ENCODE measurements around the gene GRK4.

Gene GRK4

DNA sequence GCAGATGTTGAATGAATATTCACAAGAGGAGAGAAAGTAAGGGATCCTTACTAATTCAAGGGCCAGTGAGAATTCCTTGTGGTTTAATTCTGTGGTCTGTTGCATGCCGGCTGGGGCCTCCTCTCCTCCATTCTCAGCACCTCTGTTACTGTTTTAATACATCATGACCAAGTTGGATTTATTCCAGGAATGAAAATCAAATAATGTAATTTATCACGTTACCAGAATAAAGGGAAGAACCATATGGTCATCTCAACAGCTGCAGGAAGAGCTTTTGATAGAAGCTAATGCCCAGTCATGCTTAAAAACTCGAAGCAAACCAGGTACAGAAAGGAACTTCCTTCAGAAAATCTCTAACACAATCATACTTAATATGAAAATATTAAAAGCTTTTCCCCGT lies 54.1 kb downstream of the GRK4 start:
- DNase-seq, result no peak

DNA sequence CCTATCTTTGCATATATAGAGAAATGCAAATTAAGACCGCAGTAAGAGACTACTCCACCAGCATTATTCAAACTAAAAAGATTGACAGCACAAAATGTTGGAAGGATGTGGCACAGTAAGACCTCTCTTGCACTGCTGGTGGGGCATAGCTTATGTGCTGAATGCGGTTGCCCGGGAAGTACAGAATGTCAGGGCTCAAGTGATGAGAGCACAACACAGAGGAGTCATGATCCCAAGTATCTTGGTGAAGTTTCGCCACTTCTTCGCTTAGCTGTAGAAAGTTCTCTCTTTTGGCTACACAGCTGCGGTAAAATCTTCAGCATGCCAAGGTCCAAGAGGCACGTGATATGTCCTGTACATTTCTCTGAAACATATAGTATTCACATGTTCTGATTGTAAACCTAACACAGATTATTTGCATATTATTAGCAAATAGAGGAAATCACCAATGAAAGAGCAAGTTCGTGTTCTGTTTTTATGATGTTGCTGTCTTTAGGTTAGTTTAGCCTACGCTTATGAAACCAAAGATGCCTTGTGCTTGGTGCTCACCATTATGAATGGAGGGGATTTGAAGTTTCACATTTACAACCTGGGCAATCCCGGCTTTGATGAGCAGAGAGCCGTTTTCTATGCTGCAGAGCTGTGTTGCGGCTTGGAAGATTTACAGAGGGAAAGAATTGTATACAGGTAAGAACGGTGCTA lies 55.9 kb downstream of the GRK4 start:
- DNase-seq, result no peak

DNA sequence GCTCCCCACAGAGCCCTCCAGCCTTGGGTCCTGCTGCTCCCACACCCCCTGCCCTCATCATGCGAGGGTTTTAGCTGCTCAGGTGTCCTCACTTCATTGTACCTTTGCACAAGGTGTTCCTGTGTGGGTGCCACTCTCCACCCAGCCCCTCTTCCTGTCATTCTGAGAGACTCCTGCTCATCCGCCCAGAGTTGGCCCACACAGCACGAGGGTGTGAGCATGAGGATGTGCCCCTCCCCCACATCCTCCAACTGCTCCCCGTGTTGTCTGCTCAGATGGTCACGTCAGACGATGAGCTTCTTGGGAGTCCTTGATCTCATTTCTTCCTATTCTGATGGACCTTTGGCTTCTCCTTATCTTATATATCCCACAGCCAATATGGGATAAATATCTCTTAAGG lies 57.8 kb downstream of the GRK4 start:
- no peak for DNase-seq

DNA sequence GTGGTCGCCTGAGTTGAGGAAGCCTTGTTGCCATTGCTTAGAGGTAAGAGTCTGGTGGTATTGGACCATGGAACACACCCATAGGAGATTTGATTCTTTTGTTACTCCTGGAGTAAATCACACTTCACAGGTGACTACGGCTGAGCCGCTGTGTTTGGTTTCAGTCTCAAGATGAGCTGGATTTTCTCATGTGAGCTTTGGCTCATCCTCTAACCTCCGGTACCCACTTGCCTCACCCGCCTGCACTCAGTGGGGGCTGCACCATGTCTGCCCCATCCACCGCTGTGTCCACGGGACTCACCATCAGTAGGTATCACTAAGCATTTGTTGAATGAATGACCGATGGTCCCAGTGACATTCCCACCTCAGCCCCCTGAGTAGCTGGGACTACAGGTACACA lies 58.3 kb downstream of the GRK4 start:
- no peak for DNase-seq

DNA sequence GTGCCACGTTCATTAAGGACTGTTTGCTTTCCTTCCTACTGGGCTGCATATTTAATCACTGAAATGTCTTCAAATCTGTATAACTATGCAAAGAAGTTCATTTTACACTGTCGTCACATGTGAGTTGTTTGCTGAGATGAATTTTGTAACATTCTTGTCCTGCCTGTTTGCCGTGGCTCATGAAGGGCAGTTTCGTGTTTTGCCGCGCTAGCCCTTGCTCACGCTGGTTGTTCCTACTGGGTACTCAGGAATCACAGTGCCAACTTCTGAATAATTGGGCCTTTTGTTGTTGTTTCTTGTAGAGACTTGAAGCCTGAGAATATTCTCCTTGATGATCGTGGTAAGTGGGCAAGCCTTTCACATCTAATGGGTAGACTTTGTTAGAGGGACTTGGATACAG lies 58.7 kb downstream of the GRK4 start:
- no peak for DNase-seq

DNA sequence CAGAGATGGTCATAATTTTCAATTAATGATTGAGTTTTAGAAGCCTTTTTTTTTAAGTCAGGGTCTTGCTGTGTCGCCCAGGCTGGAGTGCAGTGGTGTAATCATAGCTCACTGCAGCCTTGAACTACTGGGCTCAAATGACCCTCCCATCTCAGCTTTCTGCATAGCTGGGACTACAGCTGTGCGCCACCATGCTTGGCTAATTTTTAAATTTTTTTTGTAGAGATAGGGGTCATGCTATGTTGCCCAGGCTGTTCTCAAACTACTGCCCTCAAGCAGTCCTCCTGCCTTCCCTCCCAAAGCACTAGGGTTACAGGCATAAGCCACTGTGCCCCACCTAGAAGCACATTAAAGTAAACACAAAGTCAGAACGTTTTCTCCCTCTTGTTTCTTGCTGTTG lies 59.3 kb downstream of the GRK4 start:
- no peak for DNase-seq

DNA sequence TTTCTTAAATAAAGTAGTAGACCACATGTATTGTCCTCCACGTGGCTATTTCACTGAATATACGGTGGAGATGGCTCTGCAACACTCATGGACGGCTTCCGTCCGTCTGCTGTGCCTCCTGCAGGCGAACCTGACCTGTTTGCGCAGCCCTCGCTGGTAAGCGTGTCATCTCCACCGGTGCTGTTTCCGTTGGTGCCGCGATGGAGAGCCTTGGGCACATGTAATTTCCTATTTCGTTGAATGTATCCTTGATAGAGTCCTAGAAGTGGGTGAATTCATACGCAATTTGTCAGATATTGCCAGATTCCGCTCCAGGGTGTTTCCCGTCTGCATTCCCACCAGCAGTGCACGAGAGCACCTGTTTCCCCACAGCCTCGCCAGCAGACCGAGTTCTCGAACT lies 62.5 kb downstream of the GRK4 start:
- DNase-seq, result no peak

DNA sequence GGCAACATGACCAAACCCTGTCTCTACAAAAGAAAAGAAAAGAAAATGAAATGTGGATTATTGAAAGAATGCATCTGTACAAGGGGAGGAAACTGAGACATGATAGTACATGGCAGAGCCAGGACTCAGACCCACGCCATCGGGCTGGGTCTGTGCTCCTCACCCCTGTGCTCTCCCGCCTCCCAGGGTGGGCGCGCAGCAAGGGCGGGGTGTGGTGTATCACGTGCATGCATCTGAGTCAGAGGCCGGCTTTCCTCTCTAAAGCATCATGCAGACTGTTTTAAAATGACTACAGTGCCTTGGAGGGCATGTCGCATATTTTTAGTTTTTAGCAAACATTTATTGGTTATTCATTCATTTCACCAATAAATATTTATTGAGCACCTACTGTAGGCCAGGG lies 63.2 kb downstream of the GRK4 start:
- no peak for DNase-seq

DNA sequence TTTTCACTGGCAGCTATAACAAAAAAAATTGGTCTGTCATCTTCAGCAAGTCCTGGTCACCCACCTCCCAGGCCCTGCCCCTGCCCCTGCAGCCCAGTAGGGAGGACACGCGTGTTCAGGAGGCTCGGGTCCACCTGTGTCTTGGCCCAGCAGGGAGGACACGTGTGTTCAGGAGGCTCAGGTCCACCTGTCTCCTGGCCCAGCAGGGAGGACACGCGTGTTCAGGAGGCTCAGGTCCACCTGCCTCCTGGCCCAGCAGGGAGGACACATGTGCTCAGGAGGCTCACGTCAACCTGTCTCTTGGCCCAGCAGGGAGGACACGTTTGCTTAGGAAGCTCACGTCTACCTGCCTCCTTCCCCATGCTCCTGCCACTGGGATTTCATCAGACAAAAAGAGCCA lies 66.1 kb downstream of the GRK4 start:
- no peak for DNase-seq

DNA sequence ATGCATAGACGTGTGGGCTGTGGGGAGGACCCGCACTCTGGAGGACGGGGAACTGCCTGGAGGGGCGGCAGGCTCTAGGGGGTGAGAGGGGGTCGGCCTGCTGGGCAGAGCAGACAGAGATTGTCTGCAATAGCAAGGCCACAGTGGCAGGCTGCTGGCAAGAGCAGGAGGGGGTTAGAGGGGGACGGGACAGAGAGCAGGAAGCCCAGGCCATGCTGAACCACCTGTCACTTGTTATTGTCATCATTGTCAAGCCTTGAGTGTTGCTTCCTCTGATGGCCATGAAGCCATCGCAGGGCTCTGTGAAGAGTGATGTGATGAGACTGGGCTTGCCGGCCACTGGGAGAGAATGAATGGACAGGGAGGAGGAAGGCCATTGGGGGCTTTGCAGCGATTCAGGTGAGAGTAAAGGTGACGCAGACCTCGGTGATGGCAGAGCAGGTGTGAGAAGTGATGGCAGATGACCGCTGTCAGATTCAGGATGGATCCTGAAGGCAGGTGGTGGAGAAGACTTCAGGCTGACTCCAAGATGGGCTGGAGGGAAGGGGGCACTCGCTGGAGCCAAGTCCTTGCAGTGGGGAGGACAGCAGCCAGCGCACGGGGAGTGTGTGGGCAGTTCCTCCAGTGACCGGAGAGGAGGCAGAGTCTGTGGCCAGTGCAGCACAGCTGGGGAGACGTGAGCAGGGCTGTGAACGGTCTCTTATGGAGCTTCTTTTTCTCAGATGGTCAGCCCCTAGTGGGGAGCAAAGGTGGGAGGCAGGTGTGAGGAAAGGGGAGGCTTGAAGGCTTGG lies 67.4 kb downstream of the GRK4 start:
- no peak for DNase-seq

DNA sequence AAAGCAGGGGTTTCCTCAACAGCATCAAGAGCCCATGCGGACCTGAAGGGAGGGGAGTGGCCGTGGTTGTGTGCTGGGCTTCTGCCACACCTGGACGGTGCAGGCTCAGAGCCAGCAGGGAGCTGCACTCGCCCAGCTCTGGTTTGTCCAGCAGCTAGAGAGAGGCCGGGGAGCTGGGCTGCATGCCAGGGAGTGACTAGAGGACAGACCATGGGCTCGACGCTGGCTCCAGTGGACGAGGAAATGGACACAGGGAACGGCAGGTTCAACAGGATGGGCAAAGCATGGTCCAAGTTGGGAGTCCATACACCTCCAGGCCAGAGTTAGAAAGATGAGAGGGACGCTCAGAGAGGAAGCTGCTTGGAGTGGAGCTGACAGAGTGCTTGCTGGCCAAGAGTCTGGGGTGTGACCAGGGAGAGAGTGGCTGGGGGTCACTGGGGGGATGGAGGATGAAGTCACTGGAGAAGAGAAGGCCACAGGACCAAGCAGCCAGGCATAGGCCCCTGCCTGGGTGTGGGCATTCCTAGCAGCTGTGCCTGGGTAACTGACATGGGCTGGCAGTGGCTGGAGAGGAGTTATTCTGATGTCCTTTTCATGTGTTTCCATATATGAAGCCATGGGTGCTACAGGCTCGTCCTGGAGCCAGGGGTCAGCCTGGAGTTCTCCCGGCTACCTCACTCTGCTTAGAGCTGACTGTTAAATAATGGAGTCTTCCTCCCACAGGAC lies 68.1 kb downstream of the GRK4 start:
- DNase-seq, result no peak

DNA sequence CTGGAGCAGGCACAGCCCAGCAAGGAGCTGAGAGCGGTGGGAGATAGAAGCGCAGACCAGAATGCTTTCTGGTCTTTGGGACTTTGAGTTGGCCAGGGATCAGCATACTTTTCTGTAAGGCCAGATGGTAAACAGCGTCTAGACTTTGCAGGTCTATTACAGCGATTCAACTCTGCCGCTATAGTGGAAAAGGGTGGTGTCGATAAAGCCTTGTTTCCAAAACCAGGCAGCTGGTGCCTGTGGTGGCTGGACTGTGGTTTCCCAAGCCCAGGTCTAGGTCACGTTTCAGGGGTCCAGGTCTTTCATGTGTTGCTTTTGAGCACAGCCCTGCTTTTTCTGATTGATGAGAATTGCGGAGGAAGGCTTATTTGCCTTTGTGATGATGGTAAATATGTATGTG lies 70.9 kb downstream of the GRK4 start:
- no peak for DNase-seq

DNA sequence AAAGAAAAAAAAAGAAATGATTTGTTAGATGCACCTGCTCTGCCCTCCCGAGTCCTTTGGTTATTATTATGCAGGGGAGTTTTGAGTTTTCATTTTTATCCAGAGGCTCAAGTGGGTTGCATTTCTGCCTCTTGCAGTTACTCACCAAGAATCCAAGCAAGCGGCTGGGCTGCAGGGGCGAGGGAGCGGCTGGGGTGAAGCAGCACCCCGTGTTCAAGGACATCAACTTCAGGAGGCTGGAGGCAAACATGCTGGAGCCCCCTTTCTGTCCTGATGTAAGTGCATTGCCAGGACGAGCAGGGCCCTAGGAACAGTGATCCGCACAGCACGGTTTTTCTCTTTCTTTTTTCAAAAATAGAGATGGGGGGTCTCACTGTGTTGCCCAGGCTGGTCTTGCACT lies 71.9 kb downstream of the GRK4 start:
- no peak for DNase-seq

DNA sequence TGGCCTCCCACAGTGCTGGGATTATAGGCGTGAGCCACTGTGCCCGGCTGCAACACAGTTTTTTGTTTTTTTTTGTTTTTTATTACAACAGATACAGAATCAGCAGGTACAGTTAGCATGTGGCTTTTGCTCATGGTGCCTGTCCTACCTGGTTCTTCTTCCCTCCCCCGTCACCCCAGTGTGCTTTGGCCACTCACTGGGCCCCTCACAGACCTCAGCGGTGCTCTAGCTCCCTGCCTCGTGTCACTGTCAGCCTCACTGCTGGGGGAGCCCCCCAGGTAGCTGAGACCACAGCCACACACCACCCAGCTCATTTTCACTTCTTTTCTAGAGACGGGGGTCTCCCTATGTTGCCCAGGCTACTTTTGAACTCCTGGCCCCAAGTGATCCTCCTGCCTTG lies 72.3 kb downstream of the GRK4 start:
- no peak for DNase-seq

DNA sequence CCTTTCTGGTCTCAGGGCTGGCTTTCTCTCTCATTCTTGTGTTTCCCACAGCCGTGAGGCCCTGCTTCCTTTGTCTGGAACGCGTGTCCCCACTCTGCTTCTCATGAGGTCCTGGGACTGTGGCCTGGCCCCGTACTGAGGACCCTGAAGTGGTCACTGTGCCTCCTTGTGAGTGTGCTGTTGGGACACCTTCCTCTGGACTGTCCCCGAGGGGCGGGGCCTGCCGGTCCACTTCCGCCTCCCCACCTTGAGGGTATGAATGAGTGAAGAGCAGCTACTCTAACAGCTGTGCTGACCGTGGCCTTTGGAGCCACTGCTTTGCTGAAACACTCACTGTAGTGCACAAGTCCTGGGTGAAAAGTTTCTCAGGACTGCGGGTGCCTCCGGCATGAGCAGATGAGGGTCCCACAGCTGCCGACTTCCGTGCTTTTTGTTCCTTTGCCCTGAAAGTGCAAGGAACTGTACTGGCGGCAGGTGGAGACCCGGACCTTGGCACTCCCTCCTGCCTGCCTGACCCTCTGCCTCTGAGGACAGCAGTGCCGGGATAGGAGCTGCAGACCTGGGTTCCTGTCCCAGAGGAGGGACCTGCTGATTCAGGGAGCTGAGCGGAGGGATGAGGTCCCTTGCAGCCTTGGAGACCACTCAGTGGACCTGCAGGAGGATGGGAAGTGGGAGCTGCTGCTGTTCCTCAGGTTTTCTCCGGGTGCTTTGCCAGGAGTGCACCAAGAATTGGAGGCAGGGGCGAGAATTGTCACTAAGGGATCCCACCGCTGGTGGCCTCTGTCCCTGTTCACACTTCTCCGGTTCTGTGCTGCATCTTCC lies 73.0 kb downstream of the GRK4 start:
- DNase-seq, result no peak

DNA sequence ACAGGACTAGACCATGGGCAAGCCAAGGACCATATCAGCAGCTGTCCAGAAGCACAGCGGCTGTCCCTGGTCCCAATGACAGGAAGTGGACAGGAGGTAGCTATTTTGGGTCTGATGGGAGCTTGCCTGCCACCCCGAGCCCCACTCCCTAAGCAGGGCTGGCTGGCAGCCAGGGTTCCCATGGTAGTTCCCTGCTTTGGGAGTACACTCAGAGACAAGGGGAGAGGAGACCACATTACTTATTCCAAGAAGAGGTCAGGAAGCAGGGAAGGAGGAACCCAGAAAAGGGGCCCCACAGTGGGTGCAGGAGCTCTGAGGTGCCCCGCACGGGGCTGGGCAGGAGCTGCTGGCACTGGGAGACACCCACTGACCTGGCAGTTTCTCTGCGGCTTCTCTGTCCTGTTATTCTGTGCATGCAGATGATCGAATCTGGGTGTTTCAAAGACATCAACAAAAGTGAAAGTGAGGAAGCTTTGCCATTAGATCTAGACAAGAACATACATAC lies 74.6 kb downstream of the GRK4 start:
- DNase-seq, result no peak

DNA sequence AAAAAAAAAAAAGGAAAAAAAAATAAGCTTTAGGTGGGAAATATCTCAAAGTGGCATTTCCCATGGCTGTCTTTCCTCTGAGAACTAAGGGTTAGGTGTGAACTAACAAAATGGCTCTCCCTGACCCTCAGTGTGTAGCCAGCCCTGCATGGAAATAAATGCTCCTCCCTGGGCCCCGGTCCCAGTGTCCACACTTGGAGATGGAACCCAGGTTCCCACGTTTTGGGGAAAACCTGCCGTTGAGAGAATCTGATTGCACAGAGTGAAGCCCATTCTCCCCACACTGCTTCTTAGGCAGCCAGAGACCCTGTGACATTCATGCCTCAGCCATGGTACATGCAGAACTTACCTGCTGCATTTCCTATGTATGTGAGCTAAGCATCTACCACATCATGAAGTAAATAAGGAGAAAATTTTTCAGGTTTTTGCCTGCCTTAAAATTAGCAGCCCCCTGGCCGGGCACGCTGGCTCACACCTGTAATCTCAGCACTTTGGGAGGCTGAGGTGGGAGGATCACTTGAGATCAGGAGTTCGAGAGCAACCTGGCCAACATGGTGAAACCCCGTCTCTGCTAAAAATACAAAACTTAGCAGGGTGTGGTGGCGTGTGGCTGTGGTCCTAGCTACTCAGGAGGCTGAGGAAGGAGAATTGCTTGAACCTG lies 76.5 kb downstream of the GRK4 start:
- DNase-seq, result no peak

DNA sequence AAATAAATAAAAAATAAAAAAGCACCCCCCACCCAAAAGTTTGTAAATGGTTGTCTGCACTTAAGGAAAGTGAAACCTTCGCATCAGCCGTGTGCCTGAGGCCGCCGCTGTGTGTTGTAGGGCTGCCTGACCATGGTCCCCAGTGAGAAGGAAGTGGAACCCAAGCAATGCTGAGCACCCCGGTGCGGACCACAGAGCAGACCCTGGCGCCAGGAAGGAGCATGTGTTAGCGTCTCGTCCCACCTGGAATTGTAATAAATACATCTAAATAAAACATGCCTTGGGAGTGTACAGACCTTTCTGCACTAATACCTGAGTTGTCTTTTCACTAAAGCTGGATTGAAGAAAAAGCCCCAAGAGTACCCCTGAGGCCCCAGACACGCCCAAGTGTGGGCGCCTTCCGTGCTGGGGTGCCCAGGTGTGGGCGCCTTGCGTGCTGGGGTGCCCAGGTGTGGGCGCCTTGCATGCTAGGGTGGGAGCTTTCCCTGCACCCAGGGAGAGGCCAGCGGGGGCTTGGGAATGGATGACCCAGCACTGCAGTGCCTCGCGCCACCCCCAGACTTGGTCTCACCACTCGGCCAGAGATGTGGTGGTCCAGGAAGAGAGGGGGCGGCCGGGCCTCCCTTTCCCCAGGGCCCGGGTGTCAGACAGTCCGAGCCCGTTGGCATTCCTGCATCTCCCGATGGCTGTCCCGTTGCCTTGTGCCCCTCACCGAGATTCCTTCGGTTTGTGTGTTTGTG lies 77.3 kb downstream of the GRK4 start:
- no peak for DNase-seq

DNA sequence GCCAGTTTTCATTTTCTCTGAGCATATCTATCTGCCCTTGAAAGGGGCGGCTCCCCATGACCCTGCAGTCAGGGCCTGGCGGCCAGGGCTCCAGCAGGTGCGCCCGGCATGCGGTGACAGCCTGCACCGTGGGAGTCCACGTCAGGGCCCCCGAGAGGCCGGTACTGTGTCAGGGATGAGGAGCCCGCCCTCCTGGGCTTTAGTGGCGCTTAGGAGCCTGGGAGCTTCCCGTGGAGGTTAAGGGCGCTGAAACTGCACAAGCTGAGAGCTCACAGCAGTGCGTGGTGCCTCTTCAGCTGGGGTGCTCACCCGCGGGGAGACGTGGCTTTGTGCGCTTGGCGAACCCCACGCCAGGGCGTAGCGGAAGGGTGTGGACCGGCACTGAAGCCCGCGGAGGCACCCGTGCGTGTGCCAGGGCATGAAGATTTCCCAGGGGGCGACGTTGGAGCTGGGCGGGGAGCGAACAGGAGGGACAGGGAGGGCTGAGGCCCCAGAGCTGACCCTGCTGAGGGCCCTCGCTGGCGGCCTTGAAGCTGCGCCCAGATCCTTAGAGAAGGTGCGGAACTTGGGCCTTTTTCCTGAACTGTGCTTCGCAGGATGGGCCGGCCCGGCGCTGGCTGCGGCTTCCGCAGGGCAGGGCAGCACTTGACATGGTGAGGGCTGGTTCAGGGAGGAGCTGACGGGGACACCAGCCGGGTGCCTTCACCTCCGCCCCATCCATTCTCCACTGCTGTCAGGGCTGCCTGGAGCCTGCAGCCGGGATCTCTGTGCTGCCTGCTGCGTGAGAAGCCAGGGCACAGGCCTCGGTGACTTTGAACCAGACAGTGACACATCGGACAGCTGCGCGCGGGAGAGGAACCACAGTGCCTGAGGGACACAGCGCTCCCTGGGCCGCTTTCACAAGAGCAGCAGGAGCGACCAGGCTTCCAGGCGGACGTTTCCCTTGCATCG lies 78.1 kb downstream of the GRK4 start:
- no peak for DNase-seq

DNA sequence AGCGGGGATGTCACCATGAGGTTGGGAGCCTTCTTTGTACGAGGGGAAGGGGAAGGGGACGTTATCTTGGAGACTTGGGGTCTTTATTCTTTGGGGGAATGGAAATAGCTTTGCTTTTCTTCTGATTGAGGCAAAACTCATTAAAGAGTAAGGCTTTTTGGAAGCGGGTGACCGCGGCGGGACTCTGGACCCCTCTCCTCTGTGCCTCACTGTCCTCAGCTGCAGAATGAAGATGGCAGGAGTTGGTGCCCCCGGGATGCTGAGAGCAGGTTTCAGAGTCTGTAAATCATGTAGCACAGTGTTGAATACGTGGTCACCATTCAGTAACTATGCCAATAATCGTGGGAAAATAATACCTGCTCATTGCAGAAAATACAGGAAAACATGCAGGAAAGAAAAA lies 78.9 kb downstream of the GRK4 start:
- DNase-seq, result no peak
